Thyroid gland (tissue), 4 donors: Measurements from ENCODE around the gene SAMD11.

Experiments
- POLR2A ChIP-seq, 2 donors: fragments of 450-650 bp; IDR thresholded peaks; one replicate each; pipeline ENCODE4 v1.6.1; 2017; ENCODE audit warnings: antibody characterized with exemption in 2 of 2, mild to moderate bottlenecking in 2 of 2, moderate library complexity in 1 of 2
- TF ChIP-seq, protein P1 (sequence below), 6 experiments: fragments of 200-600 bp in 3 of 6; fragments of 450-650 bp in 3 of 6; sonication (generic) in 3 of 6; IDR thresholded peaks; one replicate each; pipeline ENCODE4 v1.5.1; 2016 to 2019; ENCODE audit warnings: antibody characterized with exemption in 6 of 6, mild to moderate bottlenecking in 2 of 6, inconsistent platforms in 1 of 6, moderate library complexity in 1 of 6

DNA sequence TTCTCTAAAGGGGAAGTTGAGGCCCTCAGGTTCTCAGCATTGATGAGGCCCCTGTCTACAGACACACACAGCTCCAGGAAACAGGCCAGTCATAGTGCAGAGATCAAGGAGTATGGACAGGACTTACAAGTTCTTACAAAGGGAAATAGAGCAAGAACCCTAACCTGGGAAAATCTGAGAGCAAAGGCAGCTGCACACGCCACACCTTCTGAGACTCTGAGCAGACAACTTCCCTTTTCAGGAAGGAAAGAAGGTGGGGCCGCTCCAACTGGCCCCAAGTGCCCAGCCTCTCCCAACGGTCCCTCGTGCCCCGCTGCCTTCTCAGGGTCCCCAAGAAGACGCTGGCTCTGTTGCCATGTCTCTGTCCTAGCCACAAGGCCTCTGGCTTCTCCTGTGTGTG, 31.8 kb downstream of the SAMD11 start:
- TF ChIP-seq, protein P1, sequence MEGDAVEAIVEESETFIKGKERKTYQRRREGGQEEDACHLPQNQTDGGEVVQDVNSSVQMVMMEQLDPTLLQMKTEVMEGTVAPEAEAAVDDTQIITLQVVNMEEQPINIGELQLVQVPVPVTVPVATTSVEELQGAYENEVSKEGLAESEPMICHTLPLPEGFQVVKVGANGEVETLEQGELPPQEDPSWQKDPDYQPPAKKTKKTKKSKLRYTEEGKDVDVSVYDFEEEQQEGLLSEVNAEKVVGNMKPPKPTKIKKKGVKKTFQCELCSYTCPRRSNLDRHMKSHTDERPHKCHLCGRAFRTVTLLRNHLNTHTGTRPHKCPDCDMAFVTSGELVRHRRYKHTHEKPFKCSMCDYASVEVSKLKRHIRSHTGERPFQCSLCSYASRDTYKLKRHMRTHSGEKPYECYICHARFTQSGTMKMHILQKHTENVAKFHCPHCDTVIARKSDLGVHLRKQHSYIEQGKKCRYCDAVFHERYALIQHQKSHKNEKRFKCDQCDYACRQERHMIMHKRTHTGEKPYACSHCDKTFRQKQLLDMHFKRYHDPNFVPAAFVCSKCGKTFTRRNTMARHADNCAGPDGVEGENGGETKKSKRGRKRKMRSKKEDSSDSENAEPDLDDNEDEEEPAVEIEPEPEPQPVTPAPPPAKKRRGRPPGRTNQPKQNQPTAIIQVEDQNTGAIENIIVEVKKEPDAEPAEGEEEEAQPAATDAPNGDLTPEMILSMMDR (IDR thresholded peaks at IDR 0.05): no peak
- no peak for TF ChIP-seq POLR2A (IDR thresholded peaks at IDR 0.05)
